Tibial nerve (tissue), 4 donors: Measurements from ENCODE around the gene SLC9C1. TPM values are rescaled to one million over a fixed set of nuclear protein-coding genes. Genes with fewer than 3 reads are reported as not detected.

Experiments used
- DNase-seq, 2 donors: peaks; one replicate each; pipeline ENCODE4 v3.0.0-alpha.2; 2019; ENCODE audit warnings: low spot score in 2 of 2
- H3K27ac ChIP-seq, 4 donors: fragments of 200-600 bp; sonication (generic) in 3 of 4; one replicate each; pipeline ENCODE4 v1.5.1; 2017 to 2019; ENCODE audit warnings: mild to moderate bottlenecking in 1 of 4
- H3K27me3 ChIP-seq, 2 donors: fragments of 200-600 bp; sonication (generic) in 1 of 2; one replicate each; pipeline versions ENCODE4 v1.5.1 to v1.6.0; 2017 to 2019
- H3K36me3 ChIP-seq, 3 donors: fragments of 200-600 bp; sonication (generic); one replicate each; pipeline ENCODE4 v1.5.1; 2018 to 2019
- H3K4me1 ChIP-seq, 4 donors: fragments of 200-600 bp; sonication (generic) in 3 of 4; one replicate each; pipeline ENCODE4 v1.5.1; 2017 to 2019
- H3K4me3 ChIP-seq, 4 donors: fragments of 200-600 bp; sonication (generic) in 3 of 4; one replicate each; pipeline ENCODE4 v1.5.1; 2017 to 2019; ENCODE audit warnings: mild to moderate bottlenecking in 1 of 4, moderate library complexity in 1 of 4
- H3K9me3 ChIP-seq, 4 donors: fragments of 200-600 bp; sonication (generic) in 3 of 4; one replicate each; pipeline ENCODE4 v1.5.1; 2017 to 2019
- CTCF ChIP-seq, 5 experiments: fragments of 200-600 bp in 3 of 5; fragments of 450-650 bp in 2 of 5; sonication (generic) in 3 of 5; IDR thresholded peaks; one replicate each; pipeline ENCODE4 v1.5.1; 2016 to 2019; ENCODE audit warnings: antibody characterized with exemption in 5 of 5, mild to moderate bottlenecking in 3 of 5, moderate library complexity in 2 of 5
- EP300 ChIP-seq, 2 donors: sonication (generic); formaldehyde crosslinking; IDR thresholded peaks; one replicate each; pipeline ENCODE4 v1.6.1; 2017; ENCODE audit warnings: antibody characterized with exemption in 2 of 2, mild to moderate bottlenecking in 1 of 2
- POLR2A ChIP-seq, 2 donors: fragments of 450-650 bp; IDR thresholded peaks; one replicate each; pipeline ENCODE4 v1.6.1; 2017; ENCODE audit warnings: antibody characterized with exemption in 2 of 2, mild to moderate bottlenecking in 2 of 2, moderate library complexity in 2 of 2
- WGBS, 2 donors: methylation state at CpG; one replicate each; pipeline ENCODE4 v1.1.5; 2018; 5-methylcytosine and 5-hydroxymethylcytosine counted together
- total RNA-seq, 4 donors: library from RNA; depleted of rRNA; stranded (reverse); fragments of >200 nt; gene quantifications; one replicate each; pipeline ENCODE4 v1.1.0, GENCODE V29; 2016

The SLC9C1 gene
- total RNA-seq, 4 donors from 2014 or later: not detected

DNA sequence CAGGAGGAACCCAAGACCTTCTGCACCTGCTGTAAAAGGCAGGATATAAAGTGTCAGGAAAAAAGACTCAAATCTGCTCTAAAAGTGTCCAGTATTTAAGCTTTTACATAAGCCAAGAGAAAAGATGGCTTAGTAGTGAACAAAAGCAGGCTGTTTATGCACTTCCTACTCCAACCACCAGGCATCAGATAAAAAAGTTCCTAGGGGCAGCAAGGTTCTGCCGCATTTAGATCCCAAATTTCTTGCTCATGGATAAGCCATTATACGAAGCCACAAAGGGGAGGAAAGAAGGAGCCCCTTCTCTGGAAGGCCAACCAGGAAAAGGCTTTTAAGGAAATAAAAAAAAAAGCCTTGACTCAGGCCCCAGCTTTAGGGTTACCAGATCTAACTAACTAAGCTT is 10.6 kb upstream of the SLC9C1 start:
- Histone ChIP-seq H3K36me3 (no peaks in the 10 kb centered on the region), H3K4me3 (peak overlapping the region in 3 of 4 donors; percentile 14 to 56 (median 37)), H3K9me3 (peaks cover 0 to 4% (median 0%) of the 10 kb centered on the region in 4 donors), H3K4me1 (peaks cover 0 to 22% (median 0%) of the 10 kb centered on the region in 4 donors), H3K27ac (peak overlapping the region in 1 of 4 donors; percentile 66), H3K27me3 (no peaks in the 10 kb centered on the region)
- DNase-seq: no peak
- 13 to 34% methylated on average over 2 of the region's 2 CpGs for WGBS, 2 donors
- no peak for TF ChIP-seq EP300 (IDR thresholded peaks at IDR 0.05)
- TF ChIP-seq CTCF (IDR thresholded peaks at IDR 0.05): peak; percentile 12 to 36 (median 20)

- Histone ChIP-seq H3K4me3 (peak overlapping the region; percentile 14 to 56 (median 34)), H3K27ac (peak overlapping the region in 3 of 4 donors; percentile 29 to 66 (median 34)), H3K27me3 (no peaks in the 10 kb centered on the region), H3K36me3 (no peaks in the 10 kb centered on the region), H3K4me1 (peaks cover 0 to 22% (median 0%) of the 10 kb centered on the region in 4 donors), H3K9me3 (peaks cover 0 to 4% (median 0%) of the 10 kb centered on the region in 4 donors)
- TF ChIP-seq EP300 (IDR thresholded peaks at IDR 0.05) (no peak), CTCF (IDR thresholded peaks at IDR 0.05) (no peak), POLR2A (IDR thresholded peaks at IDR 0.05) (no peak)
- WGBS, 2 donors: 3% methylated on average over 11 of the region's 11 CpGs
- DNase-seq: no peak
Measured at GRCh38 chr3:112303764-112304325, 9.8 kb upstream of the SLC9C1 start.

- DNase-seq: no peak
- H3K36me3 ChIP-seq: no peaks in the 10 kb centered on the region
- 12 to 13% methylated on average over 12 of the region's 12 CpGs for WGBS, 2 donors
- peak overlapping the region; percentile 29 to 66 (median 40) for H3K27ac ChIP-seq
- no peaks in the 10 kb centered on the region for H3K27me3 ChIP-seq
- peaks cover 0 to 4% (median 0%) of the 10 kb centered on the region in 4 donors for H3K9me3 ChIP-seq
- peak overlapping the region; percentile 14 to 56 (median 34) for H3K4me3 ChIP-seq
- peaks cover 0 to 22% (median 0%) of the 10 kb centered on the region in 4 donors for H3K4me1 ChIP-seq
- TF ChIP-seq POLR2A (IDR thresholded peaks at IDR 0.05) (no peak), CTCF (IDR thresholded peaks at IDR 0.05) (no peak), EP300 (IDR thresholded peaks at IDR 0.05) (no peak)
Measured at GRCh38 chr3:112302881-112303763, 9.1 kb upstream of the SLC9C1 start.

DNA sequence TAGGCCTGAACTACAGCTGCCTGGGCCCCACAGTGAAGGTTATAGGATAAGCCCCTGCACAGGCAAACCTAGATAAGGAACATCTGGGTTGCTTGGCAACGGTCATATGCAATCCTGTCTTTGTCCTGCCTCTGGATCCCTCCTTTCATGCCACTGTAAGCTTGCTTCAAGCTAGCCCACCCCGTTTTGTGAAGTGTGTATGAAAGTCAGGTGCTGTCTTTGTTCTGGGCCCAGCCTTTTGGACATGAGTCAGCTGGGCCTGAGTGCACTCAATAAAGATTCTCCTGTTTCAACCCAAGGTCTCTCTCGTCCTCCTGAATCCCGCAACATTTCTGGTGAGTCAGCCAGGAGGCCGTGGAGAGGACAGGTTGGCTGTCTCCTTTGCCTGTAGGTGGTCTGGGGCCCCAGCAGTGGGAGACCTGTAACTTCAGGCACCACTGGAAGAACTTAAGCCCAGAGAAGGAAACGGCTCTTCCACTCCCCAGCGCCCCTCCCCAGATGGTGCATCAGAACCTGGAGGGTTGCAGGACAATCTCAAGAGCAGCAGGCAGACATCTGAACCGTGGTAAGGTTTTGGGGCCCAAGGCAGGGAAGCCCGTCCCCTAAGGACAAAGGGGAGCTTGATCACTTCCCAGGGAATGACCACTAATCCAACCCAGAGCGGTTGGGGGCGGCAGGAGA is 8.3 kb upstream of the SLC9C1 start:
- no peaks in the 10 kb centered on the region for H3K27me3 ChIP-seq
- H3K4me1 ChIP-seq: peaks cover 0 to 22% (median 0%) of the 10 kb centered on the region in 4 donors
- peak overlapping the region in 3 of 4 donors; percentile 14 to 56 (median 37) for H3K4me3 ChIP-seq
- DNase-seq: no peak
- peak overlapping the region in 2 of 4 donors; percentile 45 to 66 for H3K27ac ChIP-seq
- H3K36me3 ChIP-seq: no peaks in the 10 kb centered on the region
- WGBS, 2 donors: 63 to 75% methylated on average over 11 of the region's 11 CpGs
- H3K9me3 ChIP-seq: peaks cover 0 to 4% (median 0%) of the 10 kb centered on the region in 4 donors
- TF ChIP-seq EP300 (IDR thresholded peaks at IDR 0.05) (no peak), POLR2A (IDR thresholded peaks at IDR 0.05) (no peak), CTCF (IDR thresholded peaks at IDR 0.05) (no peak)
